ENCODE data around the gene HOXC10.

DNA sequence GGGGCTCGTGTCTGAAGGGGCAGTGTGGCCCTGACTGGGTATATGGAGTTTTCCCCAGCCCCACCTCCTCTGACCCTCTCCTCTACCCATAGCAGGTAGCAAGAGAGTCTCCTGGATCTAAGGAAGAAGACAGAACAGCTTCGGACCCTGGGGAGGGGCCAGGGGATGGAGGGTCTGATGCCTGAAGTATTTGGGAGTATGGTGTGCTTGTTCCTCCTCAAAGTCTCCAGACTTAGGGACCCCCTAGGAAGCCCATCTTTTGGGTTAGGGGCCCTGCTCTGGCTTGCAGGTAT, 23.3 kb downstream of the HOXC10 start:
- TF ChIP-seq SIN3A (IDR thresholded peaks at IDR 0.05; ENCODE audit: low read depth) (no peak), POLR2A (IDR thresholded peaks at IDR 0.05; ENCODE audit: borderline replicate concordance, extremely low read depth, insufficient read depth, insufficient read length) (no peak), CEBPB (IDR thresholded peaks at IDR 0.05; ENCODE audit: low read depth) (no peak), EZH2phosphoT487 (IDR thresholded peaks at IDR 0.05; ENCODE audit: borderline replicate concordance) (no peak), SP1 (IDR thresholded peaks at IDR 0.05; ENCODE audit: low read depth) (no peak), FOSL1 (IDR thresholded peaks at IDR 0.05; ENCODE audit: low read depth) (no peak), RAD21 (IDR thresholded peaks at IDR 0.05; ENCODE audit: low read depth) (no peak)
- TF ChIP-seq, protein P1, sequence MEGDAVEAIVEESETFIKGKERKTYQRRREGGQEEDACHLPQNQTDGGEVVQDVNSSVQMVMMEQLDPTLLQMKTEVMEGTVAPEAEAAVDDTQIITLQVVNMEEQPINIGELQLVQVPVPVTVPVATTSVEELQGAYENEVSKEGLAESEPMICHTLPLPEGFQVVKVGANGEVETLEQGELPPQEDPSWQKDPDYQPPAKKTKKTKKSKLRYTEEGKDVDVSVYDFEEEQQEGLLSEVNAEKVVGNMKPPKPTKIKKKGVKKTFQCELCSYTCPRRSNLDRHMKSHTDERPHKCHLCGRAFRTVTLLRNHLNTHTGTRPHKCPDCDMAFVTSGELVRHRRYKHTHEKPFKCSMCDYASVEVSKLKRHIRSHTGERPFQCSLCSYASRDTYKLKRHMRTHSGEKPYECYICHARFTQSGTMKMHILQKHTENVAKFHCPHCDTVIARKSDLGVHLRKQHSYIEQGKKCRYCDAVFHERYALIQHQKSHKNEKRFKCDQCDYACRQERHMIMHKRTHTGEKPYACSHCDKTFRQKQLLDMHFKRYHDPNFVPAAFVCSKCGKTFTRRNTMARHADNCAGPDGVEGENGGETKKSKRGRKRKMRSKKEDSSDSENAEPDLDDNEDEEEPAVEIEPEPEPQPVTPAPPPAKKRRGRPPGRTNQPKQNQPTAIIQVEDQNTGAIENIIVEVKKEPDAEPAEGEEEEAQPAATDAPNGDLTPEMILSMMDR (IDR thresholded peaks at IDR 0.05 in 2 of 3, conservative IDR thresholded peaks at IDR 0.05 in 1 of 3; ENCODE audit: borderline replicate concordance in 1 of 3, insufficient read depth in 1 of 3, low read depth in 2 of 3, low read length in 2 of 3), result no peak
- TF ChIP-seq, protein P2, sequence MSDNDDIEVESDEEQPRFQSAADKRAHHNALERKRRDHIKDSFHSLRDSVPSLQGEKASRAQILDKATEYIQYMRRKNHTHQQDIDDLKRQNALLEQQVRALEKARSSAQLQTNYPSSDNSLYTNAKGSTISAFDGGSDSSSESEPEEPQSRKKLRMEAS (IDR thresholded peaks at IDR 0.05), result no peak
